ENCODE results near the gene GPR62.

GPR62 gene

GRCh38 chr3:51938780-51939425 lies 16.3 kb upstream of the GPR62 start:
- no peak for DNase-seq

GRCh38 chr3:51940648-51941462 lies 14.3 kb upstream of the GPR62 start:
- DNase-seq: no peak

- DNase-seq: no peak
Measured at GRCh38 chr3:51941463-51941797, 13.8 kb upstream of the GPR62 start.

GRCh38 chr3:51941798-51942602 lies 13.2 kb upstream of the GPR62 start, which contains the start of the genes PARP3 and RRP9:
Gene PARP3 (plus strand): TSS chr3:51942363. CDS start chr3:51943356, 993 bp downstream.
Gene RRP9 (minus strand): TSS chr3:51941904. CDS start chr3:51941867, 37 bp downstream.
- DNase-seq: peak; percentile 98

- no peak for DNase-seq
Measured at GRCh38 chr3:51942603-51943450, 12.4 kb upstream of the GPR62 start.

GRCh38 chr3:51943451-51944391 lies 11.5 kb upstream of the GPR62 start:
- no peak for DNase-seq

GRCh38 chr3:51944451-51945021 lies 10.6 kb upstream of the GPR62 start:
- no peak for DNase-seq

GRCh38 chr3:51945031-51945840 lies 9.9 kb upstream of the GPR62 start:
- no peak for DNase-seq

- DNase-seq: no peak
Measured at GRCh38 chr3:51945926-51946705, 9.1 kb upstream of the GPR62 start.

- DNase-seq: no peak
Measured at GRCh38 chr3:51946796-51947195, 8.4 kb upstream of the GPR62 start.

- no peak for DNase-seq
Measured at GRCh38 chr3:51947215-51947900, 7.8 kb upstream of the GPR62 start.

- DNase-seq: no peak
Measured at GRCh38 chr3:51948016-51948580, 7.1 kb upstream of the GPR62 start.

GRCh38 chr3:51949121-51949520 lies 6.1 kb upstream of the GPR62 start:
- DNase-seq: no peak

GRCh38 chr3:51950899-51951298 lies 4.3 kb upstream of the GPR62 start:
- no peak for DNase-seq

- no peak for DNase-seq
Measured at GRCh38 chr3:51953445-51953844, 1.7 kb upstream of the GPR62 start.

GRCh38 chr3:51954105-51954504 lies 1.1 kb upstream of the GPR62 start:
- no peak for DNase-seq

GRCh38 chr3:51954713-51955112 lies 468 bp upstream of the GPR62 start:
- no peak for DNase-seq

All from GOT3 (cell line).